Brain microvascular endothelial cell (primary cell): ENCODE data around the gene SPINK4.

Experiments
- DNase-seq: peaks from one replicate; pipeline ENCODE4 v3.0.0-alpha.2; 2020
- H3K27ac ChIP-seq: fragments of 250-450 bp; sonication (Bioruptor Pico); 2 replicates; pipeline ENCODE4 v1.5.1; 2020; ENCODE audit warnings: mild to moderate bottlenecking, moderate library complexity
- H3K27me3 ChIP-seq: fragments of 250-450 bp; sonication (Bioruptor Pico); replicated peaks from 2 replicates; pipeline ENCODE4 v1.5.1; 2020; ENCODE audit warnings: mild to moderate bottlenecking
- H3K36me3 ChIP-seq: fragments of 250-450 bp; sonication (Bioruptor Pico); replicated peaks from 2 replicates; pipeline ENCODE4 v1.5.1; 2020; ENCODE audit warnings: mild to moderate bottlenecking
- H3K4me3 ChIP-seq: 2 replicates; pipeline ENCODE4 v1.5.1; 2011; ENCODE audit warnings: low read depth, mild to moderate bottlenecking, control low read depth, low read length, moderate library complexity
- in situ Hi-C: cut with HindIII; loops from 2 replicates; pipeline ENCODE4 v1.10.0; 2017; ENCODE audit warnings: low sequenced_read_pairs, low pct_ligation_motif_present
- TF ChIP-seq, protein P1 (sequence below): IDR thresholded peaks from 2 replicates; pipeline ENCODE4 v1.5.1; 2011; ENCODE audit warnings: low read depth, mild to moderate bottlenecking, moderate library complexity, low read length, control low read depth, inconsistent platforms; ENCODE audit errors: missing control alignments

SPINK4 gene

DNA sequence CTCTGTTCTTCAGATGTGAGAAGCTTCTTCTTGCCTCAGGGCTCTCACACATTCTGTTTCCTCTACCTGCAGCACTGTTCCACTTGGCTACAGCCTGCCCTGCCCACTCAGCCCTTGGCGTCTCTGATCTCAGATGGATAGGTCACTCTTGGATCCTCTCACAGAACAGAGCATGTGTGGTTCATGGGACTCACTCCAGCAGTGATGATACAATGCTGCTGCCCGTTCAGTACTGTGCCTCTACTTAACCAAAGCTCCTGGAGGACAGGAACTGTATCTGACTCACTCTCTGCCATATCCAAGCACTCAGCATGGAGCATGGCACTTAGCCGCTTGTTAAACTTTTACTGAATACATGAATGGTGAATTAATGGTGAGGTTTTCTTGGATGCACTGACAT, 3.4 kb upstream of the SPINK4 start:
- in situ Hi-C loops, result no loop called here
- no peaks in the 10 kb centered on the region for H3K27me3 ChIP-seq

GRCh38 chr9:33241298-33241697, 1.3 kb downstream of the SPINK4 start:
- Histone ChIP-seq H3K36me3 (no peaks in the 10 kb centered on the region), H3K4me3 (no peak overlapping the region), H3K27me3 (no peaks in the 10 kb centered on the region), H3K27ac (no peak overlapping the region)
- in situ Hi-C loops, result no loop called here
- no peak for DNase-seq
- TF ChIP-seq, protein P1, sequence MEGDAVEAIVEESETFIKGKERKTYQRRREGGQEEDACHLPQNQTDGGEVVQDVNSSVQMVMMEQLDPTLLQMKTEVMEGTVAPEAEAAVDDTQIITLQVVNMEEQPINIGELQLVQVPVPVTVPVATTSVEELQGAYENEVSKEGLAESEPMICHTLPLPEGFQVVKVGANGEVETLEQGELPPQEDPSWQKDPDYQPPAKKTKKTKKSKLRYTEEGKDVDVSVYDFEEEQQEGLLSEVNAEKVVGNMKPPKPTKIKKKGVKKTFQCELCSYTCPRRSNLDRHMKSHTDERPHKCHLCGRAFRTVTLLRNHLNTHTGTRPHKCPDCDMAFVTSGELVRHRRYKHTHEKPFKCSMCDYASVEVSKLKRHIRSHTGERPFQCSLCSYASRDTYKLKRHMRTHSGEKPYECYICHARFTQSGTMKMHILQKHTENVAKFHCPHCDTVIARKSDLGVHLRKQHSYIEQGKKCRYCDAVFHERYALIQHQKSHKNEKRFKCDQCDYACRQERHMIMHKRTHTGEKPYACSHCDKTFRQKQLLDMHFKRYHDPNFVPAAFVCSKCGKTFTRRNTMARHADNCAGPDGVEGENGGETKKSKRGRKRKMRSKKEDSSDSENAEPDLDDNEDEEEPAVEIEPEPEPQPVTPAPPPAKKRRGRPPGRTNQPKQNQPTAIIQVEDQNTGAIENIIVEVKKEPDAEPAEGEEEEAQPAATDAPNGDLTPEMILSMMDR, result no peak

More for the DNA sequence above, 3.4 kb upstream of the SPINK4 start:
- TF ChIP-seq, protein P1, result no peak
- Histone ChIP-seq H3K27ac (no peak overlapping the region), H3K36me3 (no peaks in the 10 kb centered on the region), H3K4me3 (no peak overlapping the region)
- no peak for DNase-seq

DNA sequence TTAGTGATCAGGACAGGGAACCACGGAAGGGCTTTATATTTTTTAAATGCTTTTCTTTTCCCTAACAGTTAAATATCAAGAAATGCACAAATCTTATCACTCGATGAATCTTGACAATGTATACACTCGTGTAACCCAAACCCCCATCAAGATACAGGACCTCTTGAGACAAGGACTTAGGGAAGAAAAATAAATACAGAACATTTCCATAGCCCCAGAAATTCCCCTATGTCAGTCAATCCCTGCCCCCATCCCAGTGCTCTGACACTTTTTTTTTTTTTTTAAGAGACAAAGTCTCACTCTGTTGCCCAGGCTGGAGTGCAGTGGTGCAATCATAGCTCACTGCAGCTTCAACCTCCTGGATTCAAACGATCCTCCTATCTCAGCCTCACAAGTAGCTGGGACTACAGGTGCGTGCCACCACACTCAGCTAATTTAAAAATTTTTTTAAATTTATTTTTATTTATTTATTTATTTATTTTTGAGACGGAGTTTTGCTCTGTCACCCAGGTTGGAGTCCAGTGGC, 2.7 kb downstream of the SPINK4 start:
- no peak overlapping the region for H3K27ac ChIP-seq
- DNase-seq, result no peak
- H3K36me3 ChIP-seq, result no peaks in the 10 kb centered on the region
- TF ChIP-seq, protein P1, result no peak
- no peaks in the 10 kb centered on the region for H3K27me3 ChIP-seq
- no peak overlapping the region for H3K4me3 ChIP-seq
- in situ Hi-C loops, result no loop called here

DNA sequence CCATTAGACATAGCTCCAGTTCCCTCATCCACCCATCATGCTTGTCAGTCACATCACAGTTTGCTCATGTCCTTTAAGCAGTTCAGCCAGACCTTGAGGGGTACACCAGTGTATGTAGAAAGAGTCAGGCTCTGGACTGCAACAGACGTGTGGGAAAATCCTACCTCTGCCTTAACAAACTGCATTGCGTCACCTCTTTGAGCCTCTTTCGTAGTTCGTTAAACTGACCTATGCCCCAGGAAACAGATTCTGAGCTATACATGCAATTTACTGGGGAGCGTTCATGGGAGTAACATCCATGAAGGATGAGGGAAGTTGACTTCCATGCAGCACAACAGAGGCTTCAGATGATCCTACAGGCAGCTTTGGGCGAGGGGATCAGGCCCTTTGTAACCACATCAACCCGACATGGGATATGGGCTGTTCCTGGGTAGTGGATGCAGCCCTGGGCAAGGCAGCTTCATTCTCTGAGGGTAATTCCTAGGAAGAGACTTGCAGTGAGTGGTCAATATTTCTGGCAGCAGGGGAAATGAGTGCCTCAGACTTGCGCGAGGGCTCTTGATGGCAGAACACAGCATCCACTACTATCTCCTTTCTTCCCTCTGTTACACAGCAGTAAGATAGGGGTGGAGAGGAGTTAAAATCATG, 4.3 kb downstream of the SPINK4 start:
- Histone ChIP-seq H3K4me3 (no peak overlapping the region), H3K27me3 (no peaks in the 10 kb centered on the region), H3K36me3 (no peaks in the 10 kb centered on the region), H3K27ac (no peak overlapping the region)
- in situ Hi-C loops, result no loop called here
- TF ChIP-seq, protein P1, result no peak
- no peak for DNase-seq

GRCh38 chr9:33245341-33245740, 5.4 kb downstream of the SPINK4 start:
- Histone ChIP-seq H3K27me3 (no peaks in the 10 kb centered on the region), H3K4me3 (no peak overlapping the region), H3K36me3 (no peaks in the 10 kb centered on the region), H3K27ac (no peak overlapping the region)
- no peak for DNase-seq
- in situ Hi-C loops, result no loop called here
- TF ChIP-seq, protein P1, result no peak
